ENCODE data around the gene EYS. TPM values are rescaled to one million over a fixed set of nuclear protein-coding genes. Genes with fewer than 3 reads are reported as not detected.

Gene EYS
- total and polyA plus RNA-seq, 2 of the 8 experiments (the other 6 are each of a cell fraction or from before 2014, with no cell fraction given), result 0.05 to 0.13 TPM

GRCh38 chr6:65524232-65524631 is 182.8 kb downstream of the EYS start:
- Histone ChIP-seq H3K14ac (ENCODE audit: insufficient read length) (no peak overlapping the region), H2AK5ac (ENCODE audit: low read depth, low read length) (no peak overlapping the region), H4K5ac (ENCODE audit: insufficient read length, low read depth, low read length) (no peak overlapping the region), H3K79me1 (ENCODE audit: low read depth, low read length) (no peaks in the 10 kb centered on the region), H3K36me3 (ENCODE audit: control insufficient read depth in 2 of 4, insufficient read depth in 4 of 4, low read length in 3 of 4) (no peaks in the 10 kb centered on the region), H3K9me3 (ENCODE audit: insufficient read depth in 2 of 2, low read depth in 1 of 2, low read length in 1 of 2) (no peaks in the 10 kb centered on the region), H3K27me3 (replicated peaks in 1 of 4; ENCODE audit: control insufficient read depth in 3 of 4, extremely low read depth in 1 of 4, insufficient read depth in 3 of 4, low read length in 3 of 4) (peaks cover 0 to 1% (median 0%) of the 10 kb centered on the region in 4 experiments; a peak in 1 of 7 replicates), H3K4me1 (replicated peaks in 1 of 4; ENCODE audit: control insufficient read depth in 3 of 4, insufficient read depth in 4 of 4, low read length in 3 of 4) (no peaks in the 10 kb centered on the region), H4K20me1 (replicated peaks in 1 of 2; ENCODE audit: control insufficient read depth in 1 of 2, insufficient read depth in 2 of 2, low read length in 2 of 2) (no peaks in the 10 kb centered on the region), H2BK12ac (ENCODE audit: low read depth, low read length) (no peak overlapping the region), H3K23ac (ENCODE audit: insufficient read length) (no peak overlapping the region), H3K18ac (ENCODE audit: extremely low read depth, low read length) (no peak overlapping the region), H3K27ac (ENCODE audit: low read depth, low read length) (no peak overlapping the region), H2BK15ac (ENCODE audit: low read length) (no peak overlapping the region), H3K4me3 (ENCODE audit: extremely low read depth in 1 of 4, insufficient read depth in 2 of 4, low read depth in 3 of 4, low read length in 4 of 4) (no peak overlapping the region), H4K8ac (ENCODE audit: extremely low read depth, insufficient read depth, low read length) (no peak overlapping the region), H3K56ac (replicated peaks; ENCODE audit: insufficient read length, low read depth, low read length) (no peak overlapping the region), H3K4ac (replicated peaks; ENCODE audit: insufficient read length, low read depth, low read length) (no peak overlapping the region), H2BK5ac (ENCODE audit: low read depth, low read length) (no peak overlapping the region), H3K9ac (replicated peaks in 1 of 4; ENCODE audit: extremely low read depth in 1 of 4, low read depth in 3 of 4, low read length in 3 of 4) (no peak overlapping the region), H2BK120ac (replicated peaks; ENCODE audit: low read depth, low read length) (no peak overlapping the region), H3K4me2 (ENCODE audit: insufficient read depth in 1 of 2, low read depth in 2 of 2, low read length in 2 of 2) (no peak overlapping the region), H2AFZ (ENCODE audit: low read length) (no peak overlapping the region; the same call in 1 of the 2 replicates), H4K91ac (replicated peaks; ENCODE audit: insufficient read length, low read length) (no peak overlapping the region), H3K23me2 (ENCODE audit: low read depth, low read length) (no peaks in the 10 kb centered on the region), H2BK20ac (ENCODE audit: low read length) (no peak overlapping the region), H3K79me2 (ENCODE audit: control insufficient read depth in 1 of 2, insufficient read depth in 2 of 2, low read length in 2 of 2) (no peaks in the 10 kb centered on the region)
- DNase-seq (ENCODE audit: low read depth in 1 of 2, low spot score in 2 of 2) (no peak), FAIRE-seq (no peak)
- ChIA-PET POLR2A (ENCODE audit: partially characterized antibody) (no interaction called here), CTCF (ENCODE audit: partially characterized antibody) (interaction anchor here (0.5 kb wide), 1 partner anchor 612 kb away, joined by 3 read pairs; no protein-coding TSS in a partner anchor)
- TF ChIP-seq BCL11A (IDR thresholded peaks at IDR 0.05; ENCODE audit: low read depth in 2 of 2, low read length in 2 of 2) (no peak), SIRT6 (IDR thresholded peaks at IDR 0.05; ENCODE audit: low read length) (no peak), JUN (IDR thresholded peaks at IDR 0.05; ENCODE audit: low read depth, low read length) (no peak), RBBP5 (IDR thresholded peaks at IDR 0.05; ENCODE audit: borderline replicate concordance, low read depth, low read length) (no peak), SP2 (IDR thresholded peaks at IDR 0.05; ENCODE audit: low read length) (no peak), CREB1 (IDR thresholded peaks at IDR 0.05) (no peak)
- WGBS, 2 experiments (ENCODE audit: extremely low coverage in 1 of 2, insufficient coverage in 1 of 2, insufficient read length in 1 of 2, insufficient replicate concordance in 2 of 2, low coverage in 1 of 2, low lambda C conversion rate in 2 of 2, missing lambda C conversion rate in 1 of 2), result 100% methylated on average over 2 of the region's 2 CpGs; no CpG with 5 or more reads in 1 of the 2 experiments

Measured in H1 (cell line).